Measurements from ENCODE around the gene ANTXR1.

DNA sequence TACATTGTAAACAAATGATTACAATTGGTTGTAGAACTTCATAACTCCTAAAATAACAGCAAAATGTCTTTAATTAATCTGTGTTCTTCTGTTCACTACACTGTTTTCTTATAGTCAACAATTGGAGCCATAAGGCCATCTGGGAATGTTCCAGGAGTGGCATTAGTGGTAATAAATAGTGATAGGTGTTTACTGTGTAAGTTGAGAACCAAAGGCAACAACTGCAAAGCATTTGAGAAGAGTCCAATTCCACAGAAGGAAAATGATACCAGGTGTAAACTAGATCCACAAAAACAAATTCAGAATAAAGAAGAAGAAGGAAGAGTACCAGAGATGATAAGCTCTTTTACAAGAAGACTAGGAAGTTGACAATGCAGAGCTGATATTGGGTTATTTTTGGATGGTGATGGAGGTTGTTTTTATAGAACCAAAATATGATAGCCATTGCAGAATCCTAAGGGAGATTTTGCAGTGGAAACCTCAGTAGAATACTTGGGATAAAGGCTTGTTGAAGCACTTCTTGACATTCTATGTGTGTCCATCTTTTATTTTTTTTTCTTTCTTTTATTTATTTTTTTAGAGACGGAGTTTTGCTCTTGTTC is 52.9 kb downstream of the ANTXR1 start:
- TF ChIP-seq POLR2A (IDR thresholded peaks at IDR 0.05; ENCODE audit: borderline replicate concordance, extremely low read depth, insufficient read depth, insufficient read length) (no peak), ZNF274 (IDR thresholded peaks at IDR 0.05; ENCODE audit: low read depth, low read length) (no peak), CTCF (IDR thresholded peaks at IDR 0.05 in 2 of 3, conservative IDR thresholded peaks at IDR 0.05 in 1 of 3; ENCODE audit: borderline replicate concordance in 1 of 3, insufficient read depth in 1 of 3, low read depth in 2 of 3, low read length in 2 of 3) (no peak), CEBPB (IDR thresholded peaks at IDR 0.05; ENCODE audit: low read depth) (no peak), MAX (IDR thresholded peaks at IDR 0.05) (no peak)

All from HCT116 (cell line).